Activated T-cell treated with anti-CD3 and anti-CD28 coated beads for 4 hours (primary cell): Measurements from ENCODE around the gene PSEN2.
A peak's percentile ranks its signal among the peaks of the same experiment; 100 is the strongest.
"Not testable (repeated sequence)": the region's sequence is repeated elsewhere in the genome, so short reads cannot be mapped to it uniquely, and the experiment has no call there.

Experiments
- DNase-seq: peaks from one replicate; pipeline ENCODE4 v3.0.0-alpha.2; 2020

Gene PSEN2

GRCh38 chr1:226921504-226921903, 51.1 kb downstream of the PSEN2 start:
- no peak for DNase-seq

DNA sequence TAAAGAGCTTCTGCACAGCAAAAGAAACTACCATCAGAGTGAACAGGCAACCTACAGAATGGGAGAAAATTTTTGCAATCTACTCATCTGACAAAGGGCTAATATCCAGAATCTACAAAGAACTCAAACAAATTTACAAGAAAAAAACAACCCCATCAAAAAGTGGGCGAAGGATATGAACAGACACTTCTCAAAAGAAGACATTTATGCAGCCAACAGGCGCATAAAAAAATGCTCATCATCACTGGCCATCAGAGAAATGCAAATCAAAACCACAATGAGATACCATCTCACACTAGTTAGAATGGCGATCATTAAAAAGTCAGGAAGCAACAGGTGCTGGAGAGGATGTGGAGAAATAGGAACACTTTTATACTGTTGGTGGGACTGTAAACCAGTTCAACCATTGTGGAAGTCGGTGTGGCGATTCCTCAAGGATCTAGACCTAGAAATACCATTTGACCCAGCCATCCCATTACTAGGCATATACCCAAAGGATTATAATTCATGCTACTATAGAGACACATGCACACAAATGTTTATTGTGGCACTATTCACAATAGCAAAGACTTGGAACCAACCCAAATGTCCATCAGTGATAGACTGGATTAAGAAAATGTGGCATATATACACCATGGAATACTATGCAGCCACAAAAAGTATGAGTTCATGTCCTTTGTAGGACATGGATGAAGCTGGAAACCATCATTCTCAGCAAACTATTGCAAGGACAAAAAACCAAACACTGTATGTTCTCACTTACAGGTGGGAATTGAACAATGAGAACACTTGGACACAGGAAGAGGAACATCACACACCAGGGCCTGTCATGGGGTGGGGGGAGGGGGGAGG, 59.1 kb downstream of the PSEN2 start:
- DNase-seq, result not testable (repeated sequence)

GRCh38 chr1:226934483-226935237, 64.2 kb downstream of the PSEN2 start:
- DNase-seq, result no peak

GRCh38 chr1:226937940-226938725, 67.7 kb downstream of the PSEN2 start:
- DNase-seq, result no peak

DNA sequence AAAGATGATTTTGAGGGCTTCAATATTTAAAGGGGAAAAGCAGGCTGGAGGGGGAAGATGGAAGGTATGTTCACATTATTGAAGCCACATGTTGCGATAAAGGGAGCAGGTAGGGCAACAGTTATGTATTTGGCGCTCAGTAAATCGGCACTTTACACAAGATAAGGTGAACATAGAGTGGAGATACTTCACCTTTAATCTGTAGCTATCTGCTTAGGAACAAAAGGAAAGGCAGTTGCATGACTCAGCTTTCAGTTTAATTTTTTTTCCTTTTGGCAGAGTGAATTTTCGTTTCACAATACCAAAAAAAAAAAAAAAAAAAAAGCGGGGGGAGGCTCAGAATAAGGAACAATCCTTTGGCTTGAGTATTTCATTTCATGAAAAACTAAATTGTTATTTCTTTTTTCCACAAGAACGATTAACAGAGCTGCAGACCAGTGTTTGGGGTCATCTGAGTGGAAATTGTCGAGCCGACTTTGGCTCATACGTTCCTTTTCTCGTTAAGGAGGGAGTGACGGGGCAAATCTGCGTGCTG, 68.6 kb downstream of the PSEN2 start:
- DNase-seq, result no peak

GRCh38 chr1:226939438-226940028, 69.1 kb downstream of the PSEN2 start:
- no peak for DNase-seq

GRCh38 chr1:226940029-226940805, 69.8 kb downstream of the PSEN2 start, which contains the start of gene COQ8A:
Gene COQ8A (plus strand): TSS chr1:226940294. CDS start chr1:226961386, 21,092 bp downstream.
- DNase-seq, result peak; percentile 95

GRCh38 chr1:226940806-226941067, 70.3 kb downstream of the PSEN2 start:
- no peak for DNase-seq

- DNase-seq, result no peak
Observed at GRCh38 chr1:226942392-226942791, 72.0 kb downstream of the PSEN2 start.

DNA sequence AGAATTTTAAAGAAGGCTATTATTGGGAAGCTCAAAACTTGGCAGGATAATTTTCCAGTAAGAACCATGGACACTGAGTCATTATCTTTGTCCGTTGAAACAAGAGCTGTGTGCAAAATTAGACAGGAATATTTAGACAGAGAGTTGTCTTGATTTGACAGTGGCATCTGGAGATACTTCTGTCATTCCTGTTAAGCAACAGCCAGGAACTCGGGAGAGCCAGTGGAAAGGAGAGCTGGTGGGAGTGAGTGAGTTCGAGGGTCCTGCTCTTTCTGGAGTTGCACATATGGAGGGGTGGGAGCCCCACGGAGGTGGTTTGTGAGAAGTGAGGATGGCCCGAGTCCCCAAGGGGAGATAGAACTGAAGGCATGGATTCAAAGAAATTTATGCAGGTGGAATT, 72.7 kb downstream of the PSEN2 start:
- no peak for DNase-seq

DNA sequence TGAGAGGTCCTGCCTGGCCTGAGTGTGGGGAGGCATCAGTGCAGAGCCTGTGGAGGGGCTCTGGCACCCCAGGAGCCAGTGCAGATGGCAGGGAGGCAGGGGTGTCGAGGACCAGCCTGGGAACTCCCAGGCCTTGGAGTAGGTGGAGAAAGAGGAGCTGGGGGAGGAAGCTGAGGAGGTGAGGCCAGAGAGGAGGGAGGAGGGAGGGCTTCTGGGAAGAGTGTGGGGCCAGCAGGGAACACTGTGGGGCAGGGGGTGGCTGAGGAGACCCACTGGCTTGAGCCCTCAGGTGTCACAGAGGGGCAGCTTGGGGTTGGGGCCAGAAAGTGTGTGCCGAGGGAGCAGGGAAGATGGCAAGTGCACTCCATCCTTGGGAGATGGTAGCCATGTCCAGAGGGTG, 73.5 kb downstream of the PSEN2 start:
- DNase-seq, result no peak

- DNase-seq, result no peak
Observed at GRCh38 chr1:226945106-226945857, 74.9 kb downstream of the PSEN2 start.
